Smooth muscle cell of the brain vasculature (primary cell): Measurements from ENCODE around the gene HAL.
A peak's percentile ranks its signal among the peaks of the same experiment; 100 is the strongest.

Experiments used
- DNase-seq: peaks from one replicate; pipeline ENCODE4 v3.0.0-alpha.2; 2012; ENCODE audit warnings: low read depth, low spot score

Gene HAL

GRCh38 chr12:95996034-95996658 is at the start of gene HAL:
Gene HAL, minus strand, starts transcription at chr12:95996344. Its CDS starts 434 bp downstream, at chr12:95995910.
- no peak for DNase-seq

GRCh38 chr12:96045566-96045965 is 49.4 kb upstream of the HAL start:
- no peak for DNase-seq

GRCh38 chr12:96044943-96045290 is 48.8 kb upstream of the HAL start:
- DNase-seq = no peak

GRCh38 chr12:96044017-96044942 is 48.1 kb upstream of the HAL start:
- DNase-seq = no peak

- no peak for DNase-seq
Observed at GRCh38 chr12:96041181-96041580, 45.0 kb upstream of the HAL start.

GRCh38 chr12:96040305-96041133 is 44.4 kb upstream of the HAL start:
- DNase-seq = no peak

GRCh38 chr12:96039516-96039915 is 43.4 kb upstream of the HAL start:
- no peak for DNase-seq

- no peak for DNase-seq
Observed at GRCh38 chr12:96036765-96037455, 40.8 kb upstream of the HAL start.

- peak; percentile 99 for DNase-seq
Observed at GRCh38 chr12:96035283-96036236, 39.4 kb upstream of the HAL start, which contains the start of gene LTA4H. Gene LTA4H, minus strand, starts transcription at chr12:96035587. Its CDS starts 68 bp downstream, at chr12:96035519.

GRCh38 chr12:96034621-96035282 is 38.6 kb upstream of the HAL start:
- DNase-seq = no peak

- no peak for DNase-seq
Observed at GRCh38 chr12:96033549-96034389, 37.6 kb upstream of the HAL start.

- no peak for DNase-seq
Observed at GRCh38 chr12:96029826-96030225, 33.7 kb upstream of the HAL start.

GRCh38 chr12:96028538-96028937 is 32.4 kb upstream of the HAL start:
- no peak for DNase-seq

GRCh38 chr12:96026331-96026730 is 30.2 kb upstream of the HAL start:
- DNase-seq = no peak

GRCh38 chr12:96025518-96025917 is 29.4 kb upstream of the HAL start:
- no peak for DNase-seq

- no peak for DNase-seq
Observed at GRCh38 chr12:96020314-96021003, 24.3 kb upstream of the HAL start.

- no peak for DNase-seq
Observed at GRCh38 chr12:96015672-96016071, 19.5 kb upstream of the HAL start.

- DNase-seq = no peak
Observed at GRCh38 chr12:96014943-96015599, 18.9 kb upstream of the HAL start.
